GM12865 (cell line): ENCODE data around the gene LTO1.

ENCODE experiments used
- DNase-seq: peaks from one replicate; pipeline ENCODE4 v3.0.0; 2010; ENCODE audit warnings: low read depth
- H3K4me3 ChIP-seq: 2 replicates; pipeline ENCODE4 v1.5.1; 2011; ENCODE audit warnings: mild to moderate bottlenecking, low read depth, low read length, control low read depth
- TF ChIP-seq, protein P1 (sequence below): IDR thresholded peaks from 2 replicates; pipeline ENCODE4 v1.5.1; 2011; ENCODE audit warnings: low read length, control low read depth, low read depth, inconsistent platforms; ENCODE audit not compliant: insufficient read depth; ENCODE audit errors: missing control alignments

The LTO1 gene

DNA sequence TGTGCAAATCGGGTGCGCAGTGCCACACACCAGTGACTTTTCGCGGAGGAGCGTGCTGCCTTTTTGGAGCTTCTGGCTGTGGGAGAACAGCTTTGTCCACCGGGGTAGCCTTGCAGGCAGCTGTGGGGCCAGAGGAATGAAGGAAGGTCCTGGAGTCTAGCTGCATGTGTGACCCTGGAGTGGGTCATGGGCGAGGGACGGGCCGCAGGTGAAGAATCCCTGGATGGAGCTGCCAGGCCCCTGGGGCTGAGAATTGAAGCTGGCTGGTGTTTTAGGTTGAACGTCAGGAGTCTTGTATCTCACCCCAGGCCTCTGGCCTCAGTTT is 25.6 kb downstream of the LTO1 start:
- no peak for DNase-seq
- TF ChIP-seq, protein P1, sequence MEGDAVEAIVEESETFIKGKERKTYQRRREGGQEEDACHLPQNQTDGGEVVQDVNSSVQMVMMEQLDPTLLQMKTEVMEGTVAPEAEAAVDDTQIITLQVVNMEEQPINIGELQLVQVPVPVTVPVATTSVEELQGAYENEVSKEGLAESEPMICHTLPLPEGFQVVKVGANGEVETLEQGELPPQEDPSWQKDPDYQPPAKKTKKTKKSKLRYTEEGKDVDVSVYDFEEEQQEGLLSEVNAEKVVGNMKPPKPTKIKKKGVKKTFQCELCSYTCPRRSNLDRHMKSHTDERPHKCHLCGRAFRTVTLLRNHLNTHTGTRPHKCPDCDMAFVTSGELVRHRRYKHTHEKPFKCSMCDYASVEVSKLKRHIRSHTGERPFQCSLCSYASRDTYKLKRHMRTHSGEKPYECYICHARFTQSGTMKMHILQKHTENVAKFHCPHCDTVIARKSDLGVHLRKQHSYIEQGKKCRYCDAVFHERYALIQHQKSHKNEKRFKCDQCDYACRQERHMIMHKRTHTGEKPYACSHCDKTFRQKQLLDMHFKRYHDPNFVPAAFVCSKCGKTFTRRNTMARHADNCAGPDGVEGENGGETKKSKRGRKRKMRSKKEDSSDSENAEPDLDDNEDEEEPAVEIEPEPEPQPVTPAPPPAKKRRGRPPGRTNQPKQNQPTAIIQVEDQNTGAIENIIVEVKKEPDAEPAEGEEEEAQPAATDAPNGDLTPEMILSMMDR: no peak
- no peak overlapping the region for H3K4me3 ChIP-seq

DNA sequence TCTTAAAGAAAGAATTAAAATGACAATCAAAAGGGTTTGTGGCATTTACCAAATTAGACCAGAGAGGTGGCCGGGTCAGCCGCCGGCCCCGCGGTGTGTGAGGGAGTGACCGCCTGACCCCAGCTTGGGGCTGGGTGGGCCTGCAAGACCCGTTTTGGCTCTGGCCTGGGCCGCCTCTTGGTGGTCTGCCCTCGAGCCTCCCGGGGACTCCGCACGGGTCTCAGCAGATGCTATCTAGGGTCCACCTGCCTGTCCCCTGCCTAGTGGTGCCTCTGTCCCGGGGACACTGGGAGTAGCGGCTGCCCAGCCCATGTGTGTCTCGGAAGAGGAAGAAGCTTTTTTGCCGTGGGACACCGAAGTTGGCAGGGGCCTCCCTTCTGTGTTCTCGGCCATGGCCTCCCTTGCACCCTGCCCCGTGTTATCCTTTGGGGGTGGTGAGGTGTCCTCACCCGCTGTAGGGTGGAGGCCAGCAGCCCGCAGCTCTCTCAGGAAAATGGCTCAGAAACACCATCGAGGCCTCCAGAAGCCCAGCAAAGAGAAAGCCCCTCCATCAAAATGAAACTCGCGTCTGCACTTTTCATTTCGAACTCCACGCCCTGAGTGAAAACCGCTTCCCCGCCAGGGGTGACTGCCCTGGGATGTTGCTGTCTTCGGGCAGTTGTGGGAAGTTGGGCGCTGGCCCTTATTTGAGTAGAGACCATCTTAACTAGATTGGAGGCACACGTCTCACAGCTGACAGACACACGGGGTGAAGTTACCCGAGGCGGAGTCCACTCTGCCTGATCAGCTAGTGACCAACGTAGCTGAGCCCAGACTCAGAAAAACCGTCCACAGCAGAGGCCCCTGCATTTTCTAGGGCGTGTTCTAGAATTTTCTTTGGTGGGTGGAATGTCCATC is 26.2 kb downstream of the LTO1 start:
- no peak for DNase-seq
- no peak overlapping the region for H3K4me3 ChIP-seq
- TF ChIP-seq, protein P1: no peak

DNA sequence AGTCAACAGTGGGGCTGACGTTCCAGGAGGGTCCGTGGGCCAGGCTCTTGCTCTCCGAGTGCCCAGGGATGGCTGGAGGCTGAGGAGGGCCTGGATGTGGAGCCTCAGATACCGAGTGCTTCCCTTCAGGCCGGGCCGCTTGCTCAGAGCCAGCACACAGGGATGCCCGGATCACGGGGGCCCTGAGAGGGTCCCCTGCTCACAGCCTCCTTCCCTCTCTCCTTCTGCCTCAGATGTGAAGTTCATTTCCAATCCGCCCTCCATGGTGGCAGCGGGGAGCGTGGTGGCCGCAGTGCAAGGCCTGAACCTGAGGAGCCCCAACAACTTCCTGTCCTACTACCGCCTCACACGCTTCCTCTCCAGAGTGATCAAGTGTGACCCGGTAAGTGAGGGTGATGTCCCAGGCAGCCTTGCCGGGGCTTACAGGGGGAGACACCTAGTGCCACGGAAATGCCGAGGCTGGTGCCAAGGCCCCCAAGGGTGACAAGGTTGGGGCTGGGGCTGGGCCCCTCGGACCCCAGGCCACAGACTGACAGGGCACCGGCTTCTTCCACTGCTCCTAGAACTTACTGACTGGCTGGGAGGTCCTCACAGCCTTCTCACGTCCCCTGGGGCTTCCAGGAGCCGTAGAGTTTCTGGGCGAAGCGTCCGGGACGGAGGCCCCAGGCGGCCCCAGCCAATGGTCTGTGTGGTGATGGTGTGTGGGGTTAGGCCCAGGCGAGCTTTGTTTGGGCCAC is 27.2 kb downstream of the LTO1 start:
- no peak overlapping the region for H3K4me3 ChIP-seq
- peak; percentile 49 for DNase-seq
- TF ChIP-seq, protein P1: no peak

DNA sequence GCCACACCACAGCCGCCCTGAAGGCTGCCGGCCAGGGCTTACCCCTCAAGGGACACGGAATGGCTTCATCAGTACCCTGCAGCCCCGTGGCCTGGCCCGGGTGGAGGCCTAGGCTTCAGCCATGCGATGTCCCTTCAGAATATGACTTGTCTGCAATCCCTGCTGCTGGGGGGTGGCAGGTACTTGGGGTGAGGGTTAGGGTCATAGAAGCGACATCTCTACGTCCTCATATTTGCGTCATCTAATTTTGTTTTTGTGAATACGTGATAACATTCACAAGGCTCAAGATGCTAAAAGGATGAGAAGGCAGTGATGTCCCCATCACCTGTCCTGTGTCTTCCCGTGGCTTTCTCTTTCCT is 27.8 kb downstream of the LTO1 start:
- H3K4me3 ChIP-seq: no peak overlapping the region
- TF ChIP-seq, protein P1: no peak

GRCh38 chr11:69646493-69647389 is 28.4 kb downstream of the LTO1 start:
- no peak for DNase-seq
- TF ChIP-seq, protein P1: no peak
- H3K4me3 ChIP-seq: no peak overlapping the region

More for the DNA sequence above, 27.8 kb downstream of the LTO1 start:
- DNase-seq: no peak

- H3K4me3 ChIP-seq: no peak overlapping the region
- TF ChIP-seq, protein P1: no peak
- DNase-seq: no peak
Measured at GRCh38 chr11:69645801-69646492, 29.2 kb downstream of the LTO1 start.
